ENCODE measurements around the gene CCDC85B.

CCDC85B gene

GRCh38 chr11:65907878-65908277 is 17.4 kb downstream of the CCDC85B start:
- no peak for DNase-seq (ENCODE audit: low read depth, low spot score)

DNA sequence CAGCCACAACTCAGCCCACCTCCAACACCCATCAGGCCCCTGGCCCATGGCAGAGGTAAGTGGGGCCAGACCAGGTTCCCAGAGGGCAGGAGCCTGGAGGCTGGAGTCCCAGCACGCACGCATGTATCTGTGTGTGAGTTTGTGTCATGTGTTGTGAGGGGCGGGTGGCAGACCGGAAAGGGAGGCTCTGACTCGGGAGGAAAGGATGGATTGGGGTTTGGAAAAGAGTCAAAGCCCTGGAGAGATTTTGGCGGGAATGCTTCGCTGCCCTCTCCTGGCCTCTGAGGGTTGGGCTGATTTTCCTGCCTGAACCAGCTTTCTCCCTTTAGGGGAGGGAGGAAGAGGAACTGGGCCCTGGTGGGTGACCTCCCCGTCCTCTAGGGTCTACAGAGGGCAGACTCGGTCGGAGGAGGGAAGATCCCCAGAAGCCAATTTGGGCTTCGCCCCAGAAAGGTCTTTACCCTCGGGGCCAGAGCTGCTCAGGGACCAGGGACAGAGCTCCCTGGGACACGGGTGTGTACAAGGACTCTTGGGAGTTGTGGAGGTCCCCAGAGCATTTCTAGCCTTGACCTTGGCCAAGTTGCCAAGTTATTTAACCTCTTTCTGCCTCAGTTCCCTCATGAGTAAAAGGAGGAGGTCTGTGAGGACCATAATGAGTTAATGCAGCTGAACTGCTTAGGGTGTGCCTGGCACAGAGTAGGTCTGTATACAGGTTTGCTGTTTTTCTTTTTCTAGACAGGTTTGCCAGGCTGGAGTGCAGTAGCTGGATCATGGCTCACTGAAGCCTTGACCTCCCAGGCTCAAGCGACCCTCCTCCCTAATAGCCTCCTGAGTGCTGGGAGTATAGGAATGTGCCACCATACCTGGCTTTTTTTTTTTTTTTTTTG is 21.5 kb downstream of the CCDC85B start:
- DNase-seq (ENCODE audit: low read depth, low spot score) = no peak

GRCh38 chr11:65912845-65913244 is 22.4 kb downstream of the CCDC85B start:
- no peak for DNase-seq (ENCODE audit: low read depth, low spot score)

GRCh38 chr11:65915101-65915820 is 24.8 kb downstream of the CCDC85B start:
- DNase-seq (ENCODE audit: low read depth, low spot score) = no peak

GRCh38 chr11:65915821-65916251 is 25.4 kb downstream of the CCDC85B start:
- no peak for DNase-seq (ENCODE audit: low read depth, low spot score)

DNA sequence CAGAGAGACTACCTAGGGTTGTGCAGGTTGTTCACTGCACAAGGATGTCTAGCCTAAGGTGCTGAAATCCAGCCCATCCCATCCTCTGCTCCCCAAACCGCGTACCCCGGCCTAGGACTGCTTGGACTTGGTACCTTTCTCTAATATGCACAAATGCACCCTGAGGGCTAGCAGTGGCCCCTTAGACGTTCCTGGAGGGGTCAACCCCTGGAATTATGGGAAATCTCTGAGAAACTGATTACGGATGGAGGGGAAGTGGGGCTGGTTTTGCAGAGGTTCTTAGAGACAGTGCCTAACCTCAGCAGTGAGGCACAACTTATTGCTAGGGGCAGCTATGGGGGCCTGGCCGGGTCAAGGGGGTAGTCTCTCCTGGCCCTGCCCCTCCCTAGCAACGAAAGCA is 25.9 kb downstream of the CCDC85B start:
- no peak for DNase-seq (ENCODE audit: low read depth, low spot score)

GRCh38 chr11:65917077-65917433 is 26.6 kb downstream of the CCDC85B start:
- no peak for DNase-seq (ENCODE audit: low read depth, low spot score)

DNA sequence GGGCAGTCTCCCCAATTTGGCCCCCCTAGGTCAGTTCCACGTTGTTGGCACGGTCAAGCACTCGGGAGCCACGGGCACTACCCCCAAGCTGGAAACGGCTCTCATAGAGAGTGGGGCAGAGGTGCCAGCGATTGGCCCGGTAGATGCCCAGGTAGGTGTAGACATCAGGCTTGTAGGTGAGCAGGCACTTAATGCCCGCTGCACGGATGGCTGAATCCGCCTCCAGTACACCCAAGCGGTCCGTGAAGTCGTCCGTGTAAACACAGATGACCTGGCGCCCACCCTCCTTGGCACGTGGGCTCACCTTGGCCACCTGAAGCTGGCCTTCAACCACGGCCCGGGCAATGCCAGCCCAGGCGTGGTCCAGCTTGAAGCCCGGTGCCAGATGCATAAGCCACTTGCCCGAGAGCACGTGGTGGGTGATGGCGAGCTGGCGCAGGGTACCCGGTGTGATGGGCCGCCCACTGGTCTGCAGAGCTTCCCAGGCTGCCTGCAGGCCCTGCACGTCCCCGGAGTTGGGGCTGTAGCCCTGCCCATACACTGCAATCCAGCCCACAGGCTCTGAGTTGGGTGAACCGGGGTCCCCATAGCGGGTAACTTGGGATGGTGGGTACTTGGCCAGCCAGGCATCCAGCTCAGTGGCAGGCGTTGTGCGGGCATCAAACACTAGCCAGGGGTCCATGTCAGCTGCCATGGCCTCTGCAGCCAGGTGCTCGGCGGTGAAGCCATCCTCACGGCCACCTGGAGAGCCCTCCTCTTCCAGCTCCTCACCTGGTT is 27.1 kb downstream of the CCDC85B start:
- DNase-seq (ENCODE audit: low read depth, low spot score) = no peak

DNA sequence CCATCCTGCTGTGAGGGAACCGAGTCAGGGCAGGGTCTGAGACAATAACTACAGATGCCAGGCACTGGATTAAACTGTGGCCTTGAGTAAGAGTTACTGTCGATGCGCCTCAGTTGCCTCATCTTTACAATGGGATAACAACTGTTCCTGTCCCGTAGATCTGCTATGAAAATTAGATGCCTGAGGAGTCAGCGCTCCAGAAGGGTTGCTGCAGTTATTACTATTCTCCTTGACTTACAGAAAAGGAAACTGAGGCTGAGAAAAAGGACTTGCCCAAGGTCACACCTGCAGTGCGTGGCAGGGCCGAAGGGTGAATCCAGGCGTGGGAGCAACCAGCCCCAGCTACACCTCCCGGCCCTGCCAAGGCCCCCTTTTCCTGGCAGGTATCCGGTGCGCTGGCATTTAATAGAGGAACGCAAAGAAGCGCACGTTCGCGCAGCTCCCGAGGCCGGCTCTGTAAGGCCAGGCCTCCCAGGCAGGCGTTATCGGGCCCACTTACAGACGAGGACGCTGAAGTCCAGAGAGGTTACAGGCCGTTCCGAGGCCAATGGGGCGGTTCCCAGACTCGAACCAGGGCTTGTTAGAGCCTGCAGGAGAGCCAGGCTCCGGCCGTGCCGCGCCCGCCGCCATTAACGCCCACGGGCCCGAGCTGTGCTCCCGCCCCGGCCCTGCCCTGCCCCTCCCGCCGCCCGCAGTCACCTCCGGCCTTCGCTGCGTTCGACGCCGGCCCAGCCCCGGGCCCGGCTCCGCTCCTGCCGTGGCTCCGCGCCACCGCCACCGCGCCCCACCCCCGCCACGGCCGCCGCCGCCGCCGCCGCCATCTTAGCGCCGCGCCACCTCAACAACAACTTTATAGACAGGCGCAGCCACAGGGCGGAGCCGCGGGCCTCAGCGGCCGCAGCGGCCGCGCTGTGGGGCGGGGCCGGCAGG is 28.0 kb downstream of the CCDC85B start, which contains the start of gene C11orf68:
TSS of gene C11orf68 (minus strand) at position 852 of the 930 bp plus-strand sequence. CDS start at position 821, 31 bp downstream.
- no peak for DNase-seq (ENCODE audit: low read depth, low spot score)

DNA sequence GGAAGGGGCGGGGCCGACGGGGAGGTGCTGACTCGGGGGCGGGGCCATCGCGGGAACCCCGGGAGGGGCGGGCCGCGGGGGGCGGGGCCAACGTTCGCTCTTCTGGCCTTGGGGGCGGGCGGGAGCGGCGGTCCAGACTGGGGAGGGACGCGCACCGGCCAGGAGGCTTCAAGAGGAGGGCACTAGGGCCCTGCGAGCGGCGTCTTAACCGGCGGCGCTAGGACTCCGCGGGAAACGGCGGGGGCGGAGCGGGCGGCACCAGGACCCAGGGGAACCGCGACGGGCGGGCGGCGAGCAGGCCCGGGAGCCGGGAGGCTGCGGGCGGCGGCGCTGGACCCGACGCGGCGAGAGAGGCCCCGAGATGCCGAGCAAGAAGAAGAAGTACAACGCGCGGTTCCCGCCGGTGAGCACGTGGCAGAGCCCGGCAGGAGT is 28.7 kb downstream of the CCDC85B start, which contains the start of gene DRAP1:
TSS of gene DRAP1 (plus strand) at position 286 of the 432 bp plus-strand sequence. CDS start at position 362, 76 bp downstream.
- DNase-seq (ENCODE audit: low read depth, low spot score) = peak; percentile 97

- DNase-seq (ENCODE audit: low read depth, low spot score) = peak; percentile 34
Observed at GRCh38 chr11:65919573-65920371, 29.3 kb downstream of the CCDC85B start.

GRCh38 chr11:65920372-65920802 is 29.9 kb downstream of the CCDC85B start:
- no peak for DNase-seq (ENCODE audit: low read depth, low spot score)

- DNase-seq (ENCODE audit: low read depth, low spot score) = no peak
Observed at GRCh38 chr11:65921033-65921555, 30.6 kb downstream of the CCDC85B start.

DNA sequence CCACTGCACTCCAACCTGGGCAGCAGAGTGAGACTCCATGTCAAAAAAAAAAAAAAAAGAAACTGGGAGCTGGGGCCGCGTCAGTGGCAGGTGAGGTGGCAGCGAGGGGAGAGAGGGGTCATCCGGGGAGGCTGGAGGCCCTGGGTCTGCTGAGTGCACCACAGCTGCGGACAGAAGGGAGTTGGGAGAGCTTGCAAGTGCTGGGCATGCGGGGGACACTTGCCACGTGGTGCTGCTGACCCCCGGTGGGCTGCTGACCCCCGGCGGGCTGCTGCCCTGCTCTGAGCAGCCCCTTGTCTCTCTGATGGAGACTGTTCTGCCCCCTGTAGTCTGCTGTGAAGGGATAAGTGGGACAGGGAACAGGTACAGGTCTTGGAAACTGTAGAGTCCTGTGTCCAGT is 31.4 kb downstream of the CCDC85B start:
- DNase-seq (ENCODE audit: low read depth, low spot score) = no peak

- DNase-seq (ENCODE audit: low read depth, low spot score) = no peak
Observed at GRCh38 chr11:65922565-65922964, 32.1 kb downstream of the CCDC85B start.

DNA sequence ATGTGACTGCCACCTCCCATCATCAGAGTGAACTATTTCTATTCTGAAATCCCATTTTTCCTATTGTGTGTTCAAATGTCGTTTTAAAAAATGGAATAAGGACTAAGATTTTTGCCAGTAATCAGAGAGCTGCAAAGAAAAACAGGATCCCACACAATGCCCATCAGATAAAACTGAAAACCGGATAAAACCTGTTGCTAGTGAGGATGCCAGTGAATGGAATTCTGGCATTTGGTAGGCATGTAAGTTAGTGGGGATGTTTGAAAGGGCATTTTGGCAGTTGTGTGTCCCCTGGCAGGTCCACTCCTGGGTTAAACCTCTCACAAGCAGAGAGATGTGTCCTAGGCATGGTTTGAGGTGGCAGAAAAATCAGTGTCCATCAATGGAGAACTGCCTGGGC is 34.9 kb downstream of the CCDC85B start:
- no peak for DNase-seq (ENCODE audit: low read depth, low spot score)

DNA sequence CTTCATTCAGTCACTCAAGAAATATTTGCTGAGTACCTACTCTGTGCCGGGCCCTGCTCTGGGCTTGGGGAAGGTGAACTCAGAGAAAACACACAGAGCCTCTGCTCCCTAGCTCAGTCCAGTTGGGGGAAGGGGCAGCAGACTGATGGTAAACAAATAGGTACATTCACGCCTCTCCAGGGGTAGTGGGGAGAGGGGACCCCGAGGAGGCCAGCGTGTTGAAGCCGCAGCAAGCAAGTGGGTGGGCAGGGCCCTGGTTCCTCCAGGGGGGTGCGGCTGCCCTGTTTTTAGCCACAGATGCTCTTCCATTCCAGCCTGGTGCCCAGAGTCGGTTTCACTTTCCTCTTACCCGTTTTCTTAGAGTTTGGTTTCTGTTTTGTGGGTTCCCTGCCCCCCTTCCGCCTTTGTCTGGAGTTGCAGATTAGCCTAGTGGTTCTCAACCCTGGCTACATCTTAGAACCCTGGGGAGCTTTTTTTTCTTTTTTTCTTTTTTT is 37.5 kb downstream of the CCDC85B start:
- peak; percentile 59 for DNase-seq (ENCODE audit: low read depth, low spot score)

GRCh38 chr11:65928667-65929066 is 38.2 kb downstream of the CCDC85B start:
- no peak for DNase-seq (ENCODE audit: low read depth, low spot score)

All from activated CD4-positive, CD25-positive, alpha-beta regulatory T cell treated with anti-CD3 and anti-CD28 coated beads, Interleukin-2, amount 50 U/mL, for 16 hours (primary cell).